H1 (cell line): ENCODE results near the gene PITPNC1. TPM values are rescaled to one million over a fixed set of nuclear protein-coding genes. Genes with fewer than 3 reads are reported as not detected.

Source experiments
- CHD7 ChIP-seq: fragments of 300-600 bp; sonication (generic); IDR thresholded peaks from 2 replicates; pipeline ENCODE4 v1.7.1; 2012; ENCODE audit warnings: low read length, moderate library complexity, mild to moderate bottlenecking, inconsistent platforms; ENCODE audit not compliant: insufficient replicate concordance
- KDM4A ChIP-seq: IDR thresholded peaks from one replicate; pipeline ENCODE4 v1.7.1; 2012; ENCODE audit warnings: low read depth, mild to moderate bottlenecking, moderate library complexity, low read length, inconsistent platforms; ENCODE audit not compliant: severe bottlenecking
- KDM5A ChIP-seq: fragments of 200-600 bp; IDR thresholded peaks from 2 replicates; pipeline ENCODE4 v1.7.1; 2012; ENCODE audit warnings: mild to moderate bottlenecking, low read length, inconsistent platforms, mixed read lengths
- RFX5 ChIP-seq: IDR thresholded peaks from 2 replicates; pipeline ENCODE4 v1.6.1; 2011; ENCODE audit warnings: low read depth, low read length, improper control_type of control experiment, borderline replicate concordance
- SIN3A ChIP-seq, 2 experiments: IDR thresholded peaks in 1 of 2; conservative IDR thresholded peaks in 1 of 2; 2 replicates each; pipeline ENCODE4 v1.6.1; 2011 to 2012; ENCODE audit warnings: low read length in 2 of 2, improper control_type of control experiment in 1 of 2, low read depth in 1 of 2, mild to moderate bottlenecking in 1 of 2
- SIRT6 ChIP-seq: IDR thresholded peaks from one replicate; pipeline ENCODE4 v1.7.1; 2012; ENCODE audit warnings: low read length, inconsistent platforms
- polyA plus RNA-seq, 7 experiments: library from polyadenylated mRNA; depleted of rRNA in 3 of 7; stranded (reverse) in 5 of 7; unstranded in 2 of 7; fragments of >200 nt in 5 of 7; fragments of 200-250 nt in 2 of 7; gene quantifications; 1 replicate in 5 of 7; 2 replicates in 1 of 7; 4 replicates in 1 of 7; pipeline versions ENCODE4 v1.2.1 to v1.2.3, GENCODE V29; 2011 to 2013; ENCODE audit warnings: missing spikeins in 2 of 7, mixed read lengths in 2 of 7
- total RNA-seq: library from RNA; stranded (reverse); fragmentation: NEBNext Ultra II Directional; extraction: Animal tissue kit (Norgen Biotek cat#: 25700); gene quantifications from 2 replicates; pipeline ENCODE4 v1.2.1, GENCODE V29; 2021

The PITPNC1 gene
- total and polyA plus RNA-seq, 2 of the 8 experiments (the other 6 are each of a cell fraction or from before 2014, with no cell fraction given): 17.6 to 54.7 TPM

- TF ChIP-seq CHD7 (no peak), SIRT6 (no peak), KDM4A (no peak), RFX5 (no peak), SIN3A (conservative IDR thresholded peaks at IDR 0.05 in 1 of 2, IDR thresholded peaks at IDR 0.05 in 1 of 2; ENCODE audit: low read depth in 1 of 2, low read length in 2 of 2) (no peak), KDM5A (no peak)
These were observed 107.2 kb downstream of the PITPNC1 start (continued) for GRCh38 chr17:67484261-67484660.
